ENCODE results near the gene B3GNT2.

Gene B3GNT2

GRCh38 chr2:62207491-62207890, 11.6 kb downstream of the B3GNT2 start:
- DNase-seq = no peak

GRCh38 chr2:62208074-62208757, 12.3 kb downstream of the B3GNT2 start:
- no peak for DNase-seq

- DNase-seq = peak; percentile 60
Measured at GRCh38 chr2:62208758-62209114, 12.8 kb downstream of the B3GNT2 start.

GRCh38 chr2:62209427-62209991, 13.6 kb downstream of the B3GNT2 start:
- DNase-seq = no peak

DNA sequence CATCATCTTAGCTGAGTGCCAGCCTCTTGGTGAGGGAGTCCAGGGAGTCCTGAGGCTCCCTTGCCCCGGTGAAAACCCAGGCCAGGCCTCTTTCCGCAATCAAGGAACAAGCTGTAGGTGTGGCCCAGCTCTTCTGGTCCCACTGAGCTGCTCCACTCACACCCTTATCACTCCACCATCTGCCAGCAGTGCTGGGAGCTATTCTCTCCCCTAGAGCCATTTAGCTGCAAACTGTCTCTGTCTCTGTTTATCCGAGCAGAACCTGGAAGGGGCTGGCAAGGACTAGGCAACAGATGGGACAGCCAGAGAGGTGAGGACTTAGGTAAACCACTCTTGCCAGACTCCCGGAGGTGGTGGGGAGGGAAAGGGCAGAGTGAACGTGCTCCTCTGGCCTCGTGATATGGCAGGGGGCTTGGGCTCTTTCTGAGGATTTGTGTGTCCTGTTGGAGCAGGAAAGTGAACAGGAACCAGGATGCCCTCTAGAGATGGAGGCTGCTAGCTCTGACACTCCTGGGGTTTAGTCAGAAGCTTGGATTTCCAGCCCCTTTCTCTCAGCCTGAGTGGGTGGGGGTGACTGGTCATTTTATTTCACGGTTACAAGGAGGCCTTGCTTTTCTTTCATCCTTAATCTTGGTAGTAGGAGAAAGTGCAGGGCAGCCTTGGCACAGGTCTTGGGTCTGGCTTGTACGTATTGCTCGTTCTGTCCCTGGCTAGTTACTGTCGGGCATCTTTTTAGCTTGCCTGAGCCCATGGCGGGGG, 19.6 kb downstream of the B3GNT2 start:
- DNase-seq = no peak

GRCh38 chr2:62216113-62216512, 20.2 kb downstream of the B3GNT2 start:
- no peak for DNase-seq

- no peak for DNase-seq
Measured at GRCh38 chr2:62216616-62217015, 20.7 kb downstream of the B3GNT2 start.

- DNase-seq = no peak
Measured at GRCh38 chr2:62217421-62217820, 21.5 kb downstream of the B3GNT2 start.

DNA sequence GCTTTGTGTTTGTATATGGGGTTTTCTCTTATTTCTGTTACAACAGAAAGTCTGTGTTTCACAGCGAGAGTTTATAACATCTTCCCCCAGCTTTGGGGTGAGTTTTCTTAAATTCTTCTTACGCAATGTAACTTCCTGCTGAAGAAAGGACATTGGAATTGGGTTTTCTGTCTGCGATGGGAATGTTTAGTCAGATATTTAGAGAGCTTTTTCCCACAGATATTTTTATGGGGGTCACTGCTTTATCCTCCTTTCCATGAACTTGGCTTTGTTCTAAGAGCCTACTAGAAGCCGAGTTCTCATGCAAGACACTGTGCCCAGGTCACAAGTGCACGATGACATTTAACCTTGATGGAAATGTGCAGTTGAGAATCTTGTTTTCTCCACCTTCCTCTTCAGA, 22.1 kb downstream of the B3GNT2 start:
- DNase-seq = no peak

DNA sequence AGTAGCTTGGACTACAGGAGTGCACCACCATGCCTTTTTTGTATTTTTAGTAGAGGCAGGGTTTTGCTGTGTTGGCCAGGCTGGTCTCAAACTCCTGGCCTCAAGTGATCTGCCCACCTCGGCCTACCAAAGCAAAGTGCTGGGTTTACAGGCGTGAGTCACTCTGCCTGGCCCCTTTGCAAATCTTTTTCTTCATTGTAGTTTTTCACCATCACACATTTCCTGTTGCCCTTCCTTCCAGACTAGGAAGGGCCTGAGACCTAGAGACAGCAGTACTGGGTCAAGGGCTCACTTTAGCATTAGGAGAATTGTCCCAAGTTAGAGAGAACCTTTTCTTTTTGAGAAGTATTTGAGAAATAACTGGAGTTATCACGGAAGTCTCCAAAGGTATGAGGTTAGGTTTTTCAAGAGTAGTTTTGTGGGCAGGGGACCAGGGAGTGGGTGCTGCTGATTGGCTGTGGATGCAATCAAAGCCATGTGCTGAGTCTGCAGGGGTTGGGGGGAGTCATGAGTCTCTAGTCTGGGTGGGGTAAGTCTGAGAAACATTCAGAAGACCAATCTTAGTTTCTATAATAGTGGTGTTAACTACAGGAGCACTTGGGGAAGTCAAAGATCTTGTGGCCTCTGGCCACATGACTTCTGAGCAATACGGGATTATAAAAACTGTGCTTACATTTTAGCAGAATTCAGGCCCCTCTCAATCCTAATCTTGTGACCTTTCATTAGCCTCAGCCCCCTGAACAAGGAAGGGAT, 23.7 kb downstream of the B3GNT2 start:
- DNase-seq = no peak

DNA sequence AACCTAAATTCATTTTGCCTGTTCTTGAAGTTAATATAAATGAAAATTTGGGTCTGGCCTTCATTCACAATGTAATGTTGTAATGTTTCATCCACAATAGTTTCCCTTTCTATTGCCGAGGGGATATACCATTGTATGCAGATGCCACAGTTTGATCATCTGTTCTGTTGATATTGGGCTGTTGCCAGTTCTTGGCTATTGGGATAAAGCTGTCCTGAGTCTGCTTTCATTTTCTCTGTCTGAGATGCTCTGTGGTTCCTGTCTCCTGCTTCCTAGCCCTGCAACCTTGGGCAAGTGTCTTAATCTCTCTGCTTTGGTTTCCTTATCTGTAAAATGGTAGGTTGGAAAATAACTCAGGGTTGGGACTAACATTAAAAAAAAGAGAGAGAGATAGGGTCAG, 25.2 kb downstream of the B3GNT2 start:
- no peak for DNase-seq

- DNase-seq = no peak
Measured at GRCh38 chr2:62222171-62222570, 26.3 kb downstream of the B3GNT2 start.

GRCh38 chr2:62222674-62223073, 26.8 kb downstream of the B3GNT2 start:
- peak; percentile 60 for DNase-seq

- DNase-seq = no peak
Measured at GRCh38 chr2:62224976-62225375, 29.1 kb downstream of the B3GNT2 start.

DNA sequence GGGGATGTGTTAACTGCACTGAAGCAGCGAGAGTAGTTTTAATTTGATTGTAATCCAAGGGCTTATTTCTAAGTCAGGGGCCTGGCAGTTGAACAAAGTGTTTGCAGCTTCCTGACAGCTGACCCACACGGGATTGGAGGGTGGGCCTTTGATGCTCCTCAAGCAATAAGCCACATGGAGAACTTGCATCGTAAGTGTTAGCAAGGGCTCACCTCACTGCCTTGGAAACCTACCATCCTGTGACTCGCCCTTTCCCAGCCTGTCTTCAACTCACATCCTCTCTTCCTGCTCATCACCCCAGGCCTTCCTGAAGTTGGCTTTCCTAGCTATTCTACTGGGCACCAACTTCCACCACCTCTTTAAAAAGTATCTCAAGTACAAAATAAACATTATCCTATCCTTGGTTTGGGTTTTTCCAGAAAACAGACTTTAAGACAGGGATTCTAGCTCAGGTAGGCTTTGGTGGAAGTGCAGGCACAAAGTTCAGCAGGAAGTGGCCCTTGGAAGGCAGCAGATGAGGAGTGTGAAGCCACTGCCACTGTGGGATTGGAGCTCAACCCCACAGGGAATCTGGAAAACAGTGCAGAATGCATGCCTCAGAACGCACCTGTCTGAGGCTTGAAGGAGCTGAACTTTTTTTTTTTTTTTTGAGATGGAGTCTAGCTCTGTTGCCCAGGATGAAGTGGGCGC, 31.6 kb downstream of the B3GNT2 start:
- no peak for DNase-seq

DNA sequence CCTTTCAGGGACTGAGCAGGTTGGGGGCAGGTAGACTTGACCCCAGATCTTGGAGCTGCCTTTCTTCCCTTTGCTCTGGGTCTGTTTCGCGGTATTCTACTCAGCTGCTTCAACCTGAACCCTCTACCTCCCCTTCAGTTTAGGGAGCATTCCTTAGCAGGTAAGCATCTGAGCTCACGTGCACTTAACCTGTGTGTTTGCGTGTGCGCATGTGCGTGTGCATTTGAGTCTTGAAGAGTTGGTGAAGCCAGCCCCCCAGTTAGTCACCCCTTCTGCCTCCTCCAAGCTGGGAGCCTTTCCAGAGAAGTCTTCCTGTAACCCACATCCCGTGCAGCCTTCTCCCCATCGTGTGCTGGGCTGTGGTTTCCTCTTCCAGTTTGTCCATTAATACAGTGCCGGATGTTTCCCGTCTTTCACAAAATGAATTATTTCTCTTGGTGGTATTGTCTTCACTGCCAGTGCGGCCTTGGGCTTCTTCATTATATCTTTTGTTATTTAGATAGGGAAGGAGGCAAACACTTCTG, 33.2 kb downstream of the B3GNT2 start:
- DNase-seq = no peak

DNA sequence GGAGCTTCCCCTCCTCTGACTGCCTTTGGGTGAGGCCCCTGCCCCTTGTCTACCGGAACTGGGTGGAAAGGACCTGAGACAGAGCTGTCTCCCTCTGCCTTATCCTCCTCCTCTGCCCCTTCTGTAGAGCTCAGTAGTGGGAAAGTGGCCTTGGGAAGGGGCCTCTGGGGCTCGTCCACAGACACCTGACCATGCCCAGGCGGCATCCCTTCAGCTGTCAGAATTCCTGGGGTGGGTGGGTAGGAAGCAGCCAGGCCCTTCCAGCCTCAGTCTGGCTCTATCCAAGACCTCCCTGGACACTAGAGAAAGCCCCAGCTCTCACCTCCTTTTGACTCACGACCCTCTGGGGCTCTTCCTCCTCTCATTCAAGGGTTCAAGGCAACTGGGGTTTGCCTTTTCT, 35.6 kb downstream of the B3GNT2 start:
- no peak for DNase-seq

GRCh38 chr2:62234755-62235655, 39.1 kb downstream of the B3GNT2 start:
- no peak for DNase-seq

DNA sequence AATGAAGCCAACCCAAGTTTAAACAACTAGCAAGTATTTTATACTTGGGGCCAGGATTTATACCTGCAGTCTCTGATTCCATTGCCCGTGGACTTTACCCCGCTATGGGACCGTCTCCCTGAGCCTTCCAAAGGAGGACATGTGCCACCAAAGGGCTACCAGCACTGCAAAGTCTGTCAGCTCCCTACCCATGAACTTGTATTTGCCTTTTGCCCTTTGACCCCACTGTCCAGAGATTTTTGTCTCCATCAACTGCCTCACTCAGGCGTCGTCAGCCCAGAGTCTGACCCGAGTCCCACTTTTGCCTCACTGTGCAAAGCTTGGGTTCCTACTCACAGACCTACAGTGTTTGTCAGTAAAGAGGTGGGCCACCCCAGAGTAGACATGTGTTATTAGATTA, 40.6 kb downstream of the B3GNT2 start:
- DNase-seq = no peak

- DNase-seq = no peak
Measured at GRCh38 chr2:62238236-62238635, 42.3 kb downstream of the B3GNT2 start.

GRCh38 chr2:62240546-62240945, 44.6 kb downstream of the B3GNT2 start:
- no peak for DNase-seq

DNA sequence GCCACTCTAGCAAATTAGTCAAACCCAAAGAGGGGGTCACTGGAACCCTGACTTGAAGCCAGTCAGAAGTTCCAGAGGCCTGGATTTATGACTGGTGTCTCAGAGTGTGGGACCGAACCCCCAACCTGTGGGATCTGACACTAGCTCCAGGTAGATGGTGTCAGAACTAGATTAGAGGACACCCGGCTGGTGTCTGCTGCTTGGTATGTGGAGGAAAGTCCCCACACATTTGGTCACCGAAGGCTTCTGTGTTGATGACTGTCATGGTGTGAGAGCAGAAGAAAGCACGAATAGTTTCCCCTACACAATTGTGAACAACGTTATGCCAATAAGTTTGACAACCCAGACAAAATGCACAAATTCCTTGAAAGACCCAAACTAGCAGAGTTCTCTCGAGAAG, 48.1 kb downstream of the B3GNT2 start:
- no peak for DNase-seq
